GM12878 (cell line): Measurements from ENCODE around the gene UEVLD. TPM values are rescaled to one million over a fixed set of nuclear protein-coding genes. Genes with fewer than 3 reads are reported as not detected.

Source experiments
- ATAC-seq: fragments of 200-7000 bp; cut with Tn5 transposase; 3 replicates; pipeline ENCODE4 v1.9.1; 2020; ENCODE audit warnings: mild to moderate bottlenecking, moderate library complexity
- BruUV-seq: library from RNA; stranded (reverse); fragments of 400-500 nt; replicated peaks from 2 replicates; lab custom pipeline; 2021; lab: Mats Ljungman, UMichigan
- CTCF ChIA-PET: fragments of 300-600 bp; sonication (Branson Sonifier 250); formaldehyde crosslinking; extraction: SDS; loops from one replicate; lab custom pipeline; 2021; ENCODE audit warnings: inconsistent platforms; lab: Yijun Ruan, JAX
- POLR2A ChIA-PET: fragments of 350-600 bp; formaldehyde crosslinking; extraction: SDS; loops from one replicate; lab custom pipeline; 2021; ENCODE audit warnings: inconsistent platforms; lab: Charles Lee
- RAD21 ChIA-PET: fragments of 300-600 bp; sonication (Branson Sonifier 250); formaldehyde crosslinking; loops from one replicate; lab custom pipeline; 2023; ENCODE audit warnings: antibody characterized with exemption; ENCODE audit not compliant: unreplicated experiment; lab: Charles Lee
- SMC1A ChIA-PET: fragments of 300-600 bp; sonication (Branson Sonifier 250); formaldehyde crosslinking; loops from one replicate; lab custom pipeline; 2023; ENCODE audit not compliant: unreplicated experiment, uncharacterized antibody; lab: Charles Lee
- DNase-seq: peaks from one replicate; pipeline ENCODE4 v3.0.0-alpha.2; 2011; ENCODE audit warnings: low read depth, low spot score
- FAIRE-seq: peaks from 3 replicates; lab custom pipeline; 2011; peaks lifted over from hg19 to GRCh38; lab: Jason Lieb, UNC
- H2AFZ ChIP-seq: 2 replicates; pipeline ENCODE4 v1.6.0; 2011; ENCODE audit warnings: low read depth, low read length, control low read depth; ENCODE audit not compliant: control insufficient read depth
- H3K27ac ChIP-seq: 2 replicates; pipeline ENCODE4 v1.5.1; 2011; ENCODE audit warnings: control low read depth; ENCODE audit not compliant: control insufficient read depth, insufficient read depth
- H3K27me3 ChIP-seq, 2 experiments: replicated peaks in 1 of 2; 2 replicates each; pipeline versions ENCODE4 v1.6.0 to v1.6.1; 2011; ENCODE audit warnings: low read length in 1 of 2; ENCODE audit not compliant: control insufficient read depth in 2 of 2, insufficient read depth in 2 of 2
- H3K36me3 ChIP-seq, 2 experiments: 2 replicates each; pipeline ENCODE4 v1.5.1; 2011; ENCODE audit warnings: low read length in 1 of 2; ENCODE audit not compliant: control insufficient read depth in 2 of 2, insufficient read depth in 2 of 2
- H3K4me1 ChIP-seq: 2 replicates; pipeline ENCODE4 v1.6.1; 2011; ENCODE audit warnings: mild to moderate bottlenecking, low read length, moderate library complexity, mixed read lengths; ENCODE audit not compliant: control insufficient read depth, insufficient read depth
- H3K4me2 ChIP-seq: 2 replicates; pipeline ENCODE4 v1.6.0; 2011; ENCODE audit warnings: control low read depth; ENCODE audit not compliant: control insufficient read depth, insufficient read depth
- H3K4me3 ChIP-seq: fragments of 200-600 bp; sonication (generic); 2 replicates; pipeline ENCODE4 v1.5.1; 2016
- H3K79me2 ChIP-seq: 2 replicates; pipeline ENCODE4 v1.6.0; 2011; ENCODE audit warnings: low read length; ENCODE audit not compliant: control insufficient read depth, insufficient read depth
- H3K9ac ChIP-seq: 2 replicates; pipeline ENCODE4 v1.8.0; 2011; ENCODE audit warnings: low read length, control low read depth, mixed read lengths; ENCODE audit not compliant: control insufficient read depth, insufficient read depth
- H3K9me3 ChIP-seq: replicated peaks from 3 replicates; pipeline ENCODE4 v1.5.1; 2011; ENCODE audit warnings: mild to moderate bottlenecking, low read length; ENCODE audit not compliant: control insufficient read depth, insufficient read depth
- H4K20me1 ChIP-seq: 2 replicates; pipeline ENCODE4 v1.6.0; 2011; ENCODE audit not compliant: control insufficient read depth, insufficient read depth
- CHD4 ChIP-seq: fragments of 200-600 bp; sonication (generic); IDR thresholded peaks from 2 replicates; pipeline ENCODE4 v1.6.1; 2016; ENCODE audit warnings: mild to moderate bottlenecking
- CREM ChIP-seq: IDR thresholded peaks from 2 replicates; pipeline ENCODE4 v1.6.1; 2014; ENCODE audit warnings: antibody characterized with exemption, low read depth
- FOXK2 ChIP-seq: fragments of 450-650 bp; IDR thresholded peaks from 2 replicates; pipeline ENCODE4 v1.6.1; 2017; ENCODE audit warnings: mild to moderate bottlenecking, moderate library complexity
- IRF3 ChIP-seq: fragments of 450-650 bp; IDR thresholded peaks from 2 replicates; pipeline ENCODE4 v1.6.1; 2014; ENCODE audit warnings: mild to moderate bottlenecking
- JUND ChIP-seq: IDR thresholded peaks from 2 replicates; pipeline ENCODE4 v1.6.1; 2012; ENCODE audit warnings: low read depth, mild to moderate bottlenecking, low read length, improper control_type of control experiment, moderate library complexity
- MTA3 ChIP-seq: IDR thresholded peaks from 2 replicates; pipeline ENCODE4 v1.6.1; 2012; ENCODE audit warnings: low read length, inconsistent platforms, borderline replicate concordance
- MXI1 ChIP-seq: fragments of 150-350 bp; IDR thresholded peaks from 2 replicates; pipeline ENCODE4 v1.6.1; 2011; ENCODE audit warnings: low read depth, mild to moderate bottlenecking, inconsistent platforms, low read length, improper control_type of control experiment
- NR2F1 ChIP-seq: fragments of 450-650 bp; conservative IDR thresholded peaks from 2 replicates; pipeline ENCODE4 v1.6.1; 2017; ENCODE audit warnings: mild to moderate bottlenecking
- ZBTB4 ChIP-seq: fragments of 450-650 bp; formaldehyde crosslinking; IDR thresholded peaks from 2 replicates; pipeline ENCODE4 v1.4.0; 2022; ENCODE audit warnings: mild to moderate bottlenecking, moderate library complexity
- ZNF274 ChIP-seq: IDR thresholded peaks from one replicate; pipeline ENCODE4 v1.8.0; 2011; ENCODE audit not compliant: insufficient read length, insufficient read depth
- WGBS: methylation state at CpG from one replicate; pipeline ENCODE4 v1.1.6; 2016; ENCODE audit warnings: low lambda C conversion rate; ENCODE audit not compliant: insufficient replicate concordance, insufficient coverage; ENCODE audit errors: missing lambda C conversion rate; 5-methylcytosine and 5-hydroxymethylcytosine counted together
- in situ Hi-C: fragments of 300-500 bp; cut with MboI; formaldehyde crosslinking; loops from 9 replicates; pipeline ENCODE4 v1.14.3; 2018; ENCODE audit warnings: mixed read lengths
- intact Hi-C: fragments of 100-400 bp; cut with micrococcal nuclease; formaldehyde crosslinking; loops from one replicate; pipeline ENCODE4 v1.14.2; 2022; ENCODE audit not compliant: unreplicated experiment
- polyA plus RNA-seq, 11 experiments: library from polyadenylated mRNA; depleted of rRNA in 4 of 11; unstranded in 6 of 11; stranded (reverse) in 5 of 11; fragments of >200 nt; fragmentation: Nextera tagmentation in 4 of 11; fragmentation: Illumina TruSeq in 1 of 11; extraction: Ambion mirVana in 4 of 11; extraction: Trizol in 1 of 11; gene quantifications; 1 replicate in 1 of 11; 2 replicates in 10 of 11; pipeline versions ENCODE4 v1.2.1 to v1.2.3, GENCODE V29; 2011 to 2016; ENCODE audit warnings: inconsistent platforms in 2 of 11, missing spikeins in 2 of 11, low read depth in 1 of 11
- total RNA-seq, 4 experiments: library from RNA; depleted of rRNA in 3 of 4; stranded (reverse); fragments of >200 nt in 3 of 4; fragmentation: Illumina TruSeq in 1 of 4; extraction: Trizol in 1 of 4; gene quantifications; 2 replicates each; pipeline versions ENCODE4 v1.2.1 to v1.2.3, GENCODE V29; 2013 to 2021

Gene UEVLD
- total and polyA plus RNA-seq, 10 of the 15 experiments (the other 5 are each of a cell fraction or from before 2014, with no cell fraction given), result 6.5 to 16.3 (median 13.4) TPM

- Histone ChIP-seq H3K9me3 (no peaks in the 10 kb centered on the region), H3K27me3 (no peaks in the 10 kb centered on the region), H3K4me2 (no peak overlapping the region), H3K4me1 (no peaks in the 10 kb centered on the region; the same call in 1 of the 2 replicates), H3K27ac (no peak overlapping the region), H2AFZ (no peak overlapping the region), H4K20me1 (no peaks in the 10 kb centered on the region), H3K4me3 (no peak overlapping the region), H3K9ac (no peak overlapping the region), H3K79me2 (peaks cover 2% of the 10 kb centered on the region), H3K36me3 (peaks cover 0 to 5% of the 10 kb centered on the region in 2 experiments; a peak in 2 of 4 replicates)
- FAIRE-seq, result no peak
- WGBS, result 98% methylated on average over 3 of the region's 3 CpGs
- DNase-seq, result no peak
- BruUV-seq, result no TSS peak
- intact Hi-C loops (no loop called here), in situ Hi-C loops (no loop called here)
- POLR2A ChIA-PET, result interaction anchor here (0.5 kb wide), 2 partner anchors 17 to 420 kb away, joined by 3 read pairs; no protein-coding TSS in a partner anchor
- RAD21 ChIA-PET, result interaction anchor here (0.8 kb wide), 1 partner anchor 25 kb away, joined by 3 read pairs; no protein-coding TSS in a partner anchor
- TF ChIP-seq FOXK2 (no peak), CHD4 (no peak), CREM (no peak), JUND (no peak), ZBTB4 (CRISPR knock-in tag) (no peak), NR2F1 (no peak), MTA3 (no peak), ZNF274 (no peak), MXI1 (no peak), IRF3 (no peak)
- SMC1A ChIA-PET, result no interaction called here
- CTCF ChIA-PET, result interaction anchor here (1.4 to 2.1 kb wide), 2 partner anchors 189 to 289 kb away, joined by 3 to 5 read pairs; no protein-coding TSS in a partner anchor
- no peak for ATAC-seq
Observed at GRCh38 chr11:18533365-18533764, 55.2 kb downstream of the UEVLD start.
